HepG2 (cell line): ENCODE measurements around the gene PRKCZ.

Experiments
- BCL3 ChIP-seq: sonication (generic); formaldehyde crosslinking; IDR thresholded peaks from 2 replicates; pipeline ENCODE4 v1.5.1; 2020; ENCODE audit warnings: mild to moderate bottlenecking, missing genetic modification reagents, moderate library complexity
- MAFK ChIP-seq, 2 experiments: IDR thresholded peaks in 1 of 2; conservative IDR thresholded peaks in 1 of 2; 2 replicates each; pipeline ENCODE4 v1.6.1; 2011; ENCODE audit warnings: improper control_type of control experiment in 2 of 2, low read length in 2 of 2
- POLR2AphosphoS5 ChIP-seq: IDR thresholded peaks from 2 replicates; pipeline ENCODE4 v1.6.1; 2012; ENCODE audit warnings: low read depth, low read length
- ZNF549 ChIP-seq: sonication (generic); formaldehyde crosslinking; IDR thresholded peaks from 2 replicates; pipeline ENCODE4 v1.5.0; 2020; ENCODE audit warnings: missing genetic modification reagents

GRCh38 chr1:2003541-2004131 lies 46.6 kb upstream of the PRKCZ start, which contains the start of gene CFAP74:
- no peak for TF ChIP-seq MAFK (conservative IDR thresholded peaks at IDR 0.05 in 1 of 2, IDR thresholded peaks at IDR 0.05 in 1 of 2; ENCODE audit: low read length in 2 of 2)
- TF ChIP-seq BCL3 (CRISPR knock-in tag): no peak
- no peak for TF ChIP-seq ZNF549 (CRISPR knock-in tag)
- no peak for TF ChIP-seq POLR2AphosphoS5
